ENCODE data around the gene SCYGR5. TPM values are rescaled to one million over a fixed set of nuclear protein-coding genes. Genes with fewer than 3 reads are reported as not detected.
"Not testable (repeated sequence)": the region's sequence is repeated elsewhere in the genome, so short reads cannot be mapped to it uniquely, and the experiment has no call there.

Gene SCYGR5
- total RNA-seq, 2 donors from 2014 or later, result not detected

DNA sequence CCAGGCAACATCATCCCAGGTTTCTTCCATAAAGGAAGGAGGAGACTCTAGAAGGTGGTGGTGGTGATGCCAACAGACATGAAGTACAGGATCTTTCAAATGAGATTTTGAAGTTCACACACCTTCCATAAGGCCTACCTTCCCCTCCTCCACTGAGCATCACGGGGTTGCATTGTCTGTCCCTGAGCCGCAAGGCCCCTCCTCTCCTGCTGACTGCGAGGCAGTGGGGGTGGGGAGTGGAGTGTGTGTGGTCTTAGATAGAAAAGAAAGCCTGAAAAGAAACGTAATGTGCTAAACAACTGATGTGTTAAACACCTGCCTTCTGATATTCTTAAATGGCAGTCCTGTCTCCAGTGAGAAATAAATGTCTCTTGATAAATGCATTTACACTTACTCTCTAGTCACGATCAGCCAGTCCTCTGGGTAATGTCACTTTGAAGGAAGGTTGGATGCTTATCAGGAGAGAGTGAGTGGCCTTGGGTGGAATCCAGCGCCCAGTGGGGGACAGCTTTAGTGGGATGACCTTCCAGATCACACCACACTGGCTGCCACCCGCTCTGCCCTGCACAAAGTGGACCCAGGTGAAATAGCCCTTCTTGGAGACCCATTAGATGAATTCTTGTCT, 5.5 kb upstream of the SCYGR5 start:
- H3K4me3 ChIP-seq, result no peak overlapping the region
- no peak overlapping the region for H3K27ac ChIP-seq
- H3K9ac ChIP-seq (ENCODE audit: low read depth in 2 of 2, low read length in 2 of 2), result no peak overlapping the region
- no peaks in the 10 kb centered on the region for H3K36me3 ChIP-seq
- H3K27me3 ChIP-seq, result no peaks in the 10 kb centered on the region
- TF ChIP-seq, protein P1, sequence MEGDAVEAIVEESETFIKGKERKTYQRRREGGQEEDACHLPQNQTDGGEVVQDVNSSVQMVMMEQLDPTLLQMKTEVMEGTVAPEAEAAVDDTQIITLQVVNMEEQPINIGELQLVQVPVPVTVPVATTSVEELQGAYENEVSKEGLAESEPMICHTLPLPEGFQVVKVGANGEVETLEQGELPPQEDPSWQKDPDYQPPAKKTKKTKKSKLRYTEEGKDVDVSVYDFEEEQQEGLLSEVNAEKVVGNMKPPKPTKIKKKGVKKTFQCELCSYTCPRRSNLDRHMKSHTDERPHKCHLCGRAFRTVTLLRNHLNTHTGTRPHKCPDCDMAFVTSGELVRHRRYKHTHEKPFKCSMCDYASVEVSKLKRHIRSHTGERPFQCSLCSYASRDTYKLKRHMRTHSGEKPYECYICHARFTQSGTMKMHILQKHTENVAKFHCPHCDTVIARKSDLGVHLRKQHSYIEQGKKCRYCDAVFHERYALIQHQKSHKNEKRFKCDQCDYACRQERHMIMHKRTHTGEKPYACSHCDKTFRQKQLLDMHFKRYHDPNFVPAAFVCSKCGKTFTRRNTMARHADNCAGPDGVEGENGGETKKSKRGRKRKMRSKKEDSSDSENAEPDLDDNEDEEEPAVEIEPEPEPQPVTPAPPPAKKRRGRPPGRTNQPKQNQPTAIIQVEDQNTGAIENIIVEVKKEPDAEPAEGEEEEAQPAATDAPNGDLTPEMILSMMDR (IDR thresholded peaks at IDR 0.05), result no peak
- intact Hi-C loops (cut with DNase I), result loop anchor here (2.0 kb wide), 1 partner anchor 106 kb away; no protein-coding TSS in a partner anchor
- no peak for DNase-seq
- H3K9me3 ChIP-seq, result no peaks in the 10 kb centered on the region
- no peaks in the 10 kb centered on the region for H3K4me1 ChIP-seq

DNA sequence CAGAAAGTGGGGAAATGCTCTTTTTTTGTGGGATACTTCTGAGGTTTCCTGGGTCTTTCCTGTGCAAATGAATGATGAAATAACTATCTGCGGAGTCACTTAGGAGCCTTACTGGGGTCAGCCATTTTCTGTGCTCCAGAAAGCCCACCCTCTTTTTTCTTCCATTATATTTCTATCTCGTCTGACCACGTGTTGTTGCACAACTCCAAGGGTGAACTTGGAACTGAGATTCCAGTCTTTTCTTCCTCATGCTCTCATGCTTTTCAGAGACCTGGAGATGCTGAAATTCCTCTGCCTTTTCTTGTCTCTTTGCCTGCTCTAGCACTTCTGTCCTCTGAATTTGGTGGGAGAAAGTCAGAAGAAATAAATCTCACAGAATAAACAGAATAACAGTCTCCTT, 4.8 kb upstream of the SCYGR5 start:
- H3K4me1 ChIP-seq, result no peaks in the 10 kb centered on the region
- H3K9ac ChIP-seq (ENCODE audit: low read depth in 2 of 2, low read length in 2 of 2), result no peak overlapping the region
- H3K36me3 ChIP-seq, result no peaks in the 10 kb centered on the region
- no peak overlapping the region for H3K27ac ChIP-seq
- no peak for DNase-seq
- no peak overlapping the region for H3K4me3 ChIP-seq
- TF ChIP-seq, protein P1 (IDR thresholded peaks at IDR 0.05), result no peak
- H3K27me3 ChIP-seq, result no peaks in the 10 kb centered on the region
- no peaks in the 10 kb centered on the region for H3K9me3 ChIP-seq
- intact Hi-C loops (cut with DNase I), result loop anchor here (2.0 kb wide), 1 partner anchor 105 kb away; no protein-coding TSS in a partner anchor

DNA sequence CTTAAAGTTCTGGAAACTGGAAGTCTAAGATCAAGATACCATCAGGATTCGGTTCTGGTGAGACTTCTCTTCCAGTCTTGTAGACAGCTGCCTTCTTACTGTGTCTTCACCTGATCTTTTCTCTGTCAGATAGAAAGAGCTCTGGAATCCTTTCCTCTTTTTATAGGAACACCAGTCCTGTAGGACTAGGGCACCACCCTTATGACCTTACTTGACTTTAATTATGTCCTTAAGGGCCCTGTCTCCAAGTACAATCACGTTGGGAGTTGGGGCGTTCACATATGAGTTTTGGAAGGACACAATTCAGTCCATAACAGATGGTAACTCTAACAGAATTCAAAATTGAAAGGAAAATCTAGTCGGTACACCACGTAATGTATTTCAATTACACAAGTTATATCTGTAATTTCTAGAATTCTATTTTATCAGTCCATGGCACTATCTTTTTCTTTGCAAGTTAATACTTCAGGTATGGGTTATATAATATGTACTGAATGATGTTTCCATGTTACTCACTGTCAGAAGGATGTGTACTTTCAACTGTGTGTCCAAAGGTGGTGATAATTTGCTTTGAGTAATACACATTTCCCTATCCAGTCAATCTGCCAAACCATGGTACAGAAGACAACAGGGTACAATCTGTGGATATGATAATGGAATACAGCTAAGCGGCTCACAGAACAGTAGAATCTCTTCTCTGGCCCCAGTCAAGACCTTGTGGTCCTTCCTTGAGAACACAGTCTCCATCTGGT, 1.2 kb upstream of the SCYGR5 start:
- Histone ChIP-seq H3K4me3 (no peak overlapping the region), H3K4me1 (no peaks in the 10 kb centered on the region), H3K27me3 (no peaks in the 10 kb centered on the region), H3K9me3 (no peaks in the 10 kb centered on the region), H3K36me3 (no peaks in the 10 kb centered on the region), H3K9ac (ENCODE audit: low read depth in 2 of 2, low read length in 2 of 2) (no peak overlapping the region), H3K27ac (no peak overlapping the region)
- TF ChIP-seq, protein P1 (IDR thresholded peaks at IDR 0.05), result no peak
- intact Hi-C loops (cut with DNase I), result no loop called here
- DNase-seq, result no peak

GRCh38 chr2:227671170-227671905, 4.7 kb downstream of the SCYGR5 start:
- intact Hi-C loops (cut with DNase I), result no loop called here
- H3K9ac ChIP-seq (ENCODE audit: low read depth in 2 of 2, low read length in 2 of 2), result no peak overlapping the region
- no peak for DNase-seq
- no peaks in the 10 kb centered on the region for H3K36me3 ChIP-seq
- TF ChIP-seq, protein P1 (IDR thresholded peaks at IDR 0.05), result no peak
- no peak overlapping the region for H3K4me3 ChIP-seq
- no peaks in the 10 kb centered on the region for H3K9me3 ChIP-seq
- no peaks in the 10 kb centered on the region for H3K27me3 ChIP-seq
- H3K27ac ChIP-seq, result no peak overlapping the region
- no peaks in the 10 kb centered on the region for H3K4me1 ChIP-seq

- H3K27ac ChIP-seq; H3K4me1 ChIP-seq; H3K4me3 ChIP-seq; H3K9me3 ChIP-seq; H3K36me3 ChIP-seq; H3K9ac ChIP-seq (ENCODE audit: low read depth in 2 of 2, low read length in 2 of 2); H3K27me3 ChIP-seq; intact Hi-C loops (cut with DNase I); DNase-seq: not testable (repeated sequence)
These were observed 7.0 kb downstream of the SCYGR5 start for GRCh38 chr2:227673620-227674019.
